Measurements from ENCODE around the gene RPL4.
A peak's percentile ranks its signal among the peaks of the same experiment; 100 is the strongest.

RPL4 gene

DNA sequence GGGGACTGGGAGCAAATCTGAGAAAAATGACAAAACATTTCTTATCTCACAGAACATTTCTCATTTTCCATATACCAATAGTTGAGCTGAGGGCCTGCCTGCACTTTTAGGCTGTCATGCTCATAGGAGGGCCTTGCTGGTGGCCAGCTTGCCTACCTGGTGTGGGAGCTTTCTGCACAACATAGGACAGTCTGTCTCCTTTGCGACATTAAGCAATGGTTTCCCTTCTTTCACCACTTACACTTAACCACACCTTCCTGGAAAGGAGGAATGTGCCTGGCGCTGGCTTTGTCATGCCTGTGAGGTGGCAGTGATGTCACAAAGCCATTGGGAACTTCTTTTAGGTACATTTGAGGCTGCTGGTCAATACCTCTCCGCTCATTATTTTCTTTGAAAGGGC is 12.8 kb downstream of the RPL4 start:
- CTCF ChIA-PET = interaction anchor here (0.8 to 1.3 kb wide), 3 partner anchors 9 to 20 kb away, joined by 3 to 4 read pairs (median 3); no protein-coding TSS in a partner anchor
- TF ChIP-seq, protein P1, sequence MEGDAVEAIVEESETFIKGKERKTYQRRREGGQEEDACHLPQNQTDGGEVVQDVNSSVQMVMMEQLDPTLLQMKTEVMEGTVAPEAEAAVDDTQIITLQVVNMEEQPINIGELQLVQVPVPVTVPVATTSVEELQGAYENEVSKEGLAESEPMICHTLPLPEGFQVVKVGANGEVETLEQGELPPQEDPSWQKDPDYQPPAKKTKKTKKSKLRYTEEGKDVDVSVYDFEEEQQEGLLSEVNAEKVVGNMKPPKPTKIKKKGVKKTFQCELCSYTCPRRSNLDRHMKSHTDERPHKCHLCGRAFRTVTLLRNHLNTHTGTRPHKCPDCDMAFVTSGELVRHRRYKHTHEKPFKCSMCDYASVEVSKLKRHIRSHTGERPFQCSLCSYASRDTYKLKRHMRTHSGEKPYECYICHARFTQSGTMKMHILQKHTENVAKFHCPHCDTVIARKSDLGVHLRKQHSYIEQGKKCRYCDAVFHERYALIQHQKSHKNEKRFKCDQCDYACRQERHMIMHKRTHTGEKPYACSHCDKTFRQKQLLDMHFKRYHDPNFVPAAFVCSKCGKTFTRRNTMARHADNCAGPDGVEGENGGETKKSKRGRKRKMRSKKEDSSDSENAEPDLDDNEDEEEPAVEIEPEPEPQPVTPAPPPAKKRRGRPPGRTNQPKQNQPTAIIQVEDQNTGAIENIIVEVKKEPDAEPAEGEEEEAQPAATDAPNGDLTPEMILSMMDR (IDR thresholded peaks at IDR 0.05; ENCODE audit: control extremely low read depth, extremely low read depth, low read depth, missing control alignments) = no peak
- DNase-seq (ENCODE audit: extremely low spot score) = no peak
- POLR2A ChIA-PET = interaction anchor here (1.6 kb wide), 1 partner anchor 19 kb away, joined by 6 read pairs; no protein-coding TSS in a partner anchor

DNA sequence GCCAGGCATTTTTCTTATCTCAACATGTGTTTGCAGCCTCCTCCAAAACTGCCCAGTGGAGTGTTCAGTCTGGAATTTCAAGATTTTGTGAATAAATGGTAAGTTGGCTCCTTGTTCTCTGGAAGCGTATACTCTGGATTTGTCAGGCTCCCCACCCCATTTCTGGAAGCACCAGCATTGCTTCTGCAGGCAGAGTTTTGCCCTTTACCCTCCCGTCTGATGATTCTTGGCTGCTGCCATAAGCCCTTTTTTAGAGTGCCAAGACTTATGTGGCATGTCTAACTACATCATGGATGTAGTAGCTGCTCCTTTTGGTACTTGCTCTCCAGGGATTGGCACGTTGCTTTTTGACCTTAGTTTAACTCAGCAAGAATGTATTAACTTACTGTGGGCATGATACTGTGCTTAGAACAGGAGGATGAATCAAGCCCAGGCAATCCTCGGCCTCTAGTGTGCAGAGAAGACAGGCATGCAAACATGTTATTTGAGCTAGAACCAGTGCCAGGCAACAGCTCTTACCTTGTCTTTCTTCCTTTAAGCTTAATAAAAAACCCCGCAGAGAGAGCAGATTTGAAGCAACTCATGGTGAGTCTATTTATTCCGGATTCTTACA is 15.4 kb downstream of the RPL4 start:
- peak; percentile 2 for DNase-seq (ENCODE audit: extremely low spot score)
- TF ChIP-seq, protein P1 (IDR thresholded peaks at IDR 0.05; ENCODE audit: control extremely low read depth, extremely low read depth, low read depth, missing control alignments) = no peak
- ChIA-PET POLR2A (no interaction called here), CTCF (interaction anchor here (0.6 to 1.5 kb wide), 4 partner anchors 8 to 18 kb away, joined by 3 to 4 read pairs (median 3); partner anchors contain the start of gene SNAPC5)

GRCh38 chr15:66488525-66488924 is 16.1 kb downstream of the RPL4 start:
- TF ChIP-seq, protein P1 (IDR thresholded peaks at IDR 0.05; ENCODE audit: control extremely low read depth, extremely low read depth, low read depth, missing control alignments) = no peak
- POLR2A ChIA-PET = no interaction called here
- CTCF ChIA-PET = interaction anchor here (1.5 kb wide), 1 partner anchor 10 kb away, joined by 4 read pairs; the partner anchor contains the start of gene SNAPC5
- peak; percentile 4 for DNase-seq (ENCODE audit: extremely low spot score)

DNA sequence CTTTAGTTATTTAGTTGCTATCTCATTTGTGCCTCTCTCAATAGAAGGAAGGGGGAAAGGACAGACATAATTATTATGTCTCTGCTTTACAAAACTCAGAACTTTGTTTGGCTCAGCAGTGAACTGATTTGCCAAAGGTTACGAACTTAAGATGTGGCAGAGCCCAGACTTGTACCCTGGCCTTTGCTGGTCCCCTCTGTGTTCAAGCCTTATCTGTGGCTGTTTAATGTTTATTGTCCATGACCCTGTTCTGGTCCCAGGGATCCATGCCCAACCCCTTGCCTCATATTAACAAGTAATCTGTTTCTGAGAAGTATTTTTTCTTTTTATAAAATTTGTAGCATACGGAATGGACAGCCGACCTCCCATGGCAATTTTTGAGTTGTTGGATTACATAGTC is 17.8 kb downstream of the RPL4 start:
- TF ChIP-seq, protein P1 (IDR thresholded peaks at IDR 0.05; ENCODE audit: control extremely low read depth, extremely low read depth, low read depth, missing control alignments) = no peak
- DNase-seq (ENCODE audit: extremely low spot score) = no peak
- ChIA-PET CTCF (no interaction called here), POLR2A (no interaction called here)

DNA sequence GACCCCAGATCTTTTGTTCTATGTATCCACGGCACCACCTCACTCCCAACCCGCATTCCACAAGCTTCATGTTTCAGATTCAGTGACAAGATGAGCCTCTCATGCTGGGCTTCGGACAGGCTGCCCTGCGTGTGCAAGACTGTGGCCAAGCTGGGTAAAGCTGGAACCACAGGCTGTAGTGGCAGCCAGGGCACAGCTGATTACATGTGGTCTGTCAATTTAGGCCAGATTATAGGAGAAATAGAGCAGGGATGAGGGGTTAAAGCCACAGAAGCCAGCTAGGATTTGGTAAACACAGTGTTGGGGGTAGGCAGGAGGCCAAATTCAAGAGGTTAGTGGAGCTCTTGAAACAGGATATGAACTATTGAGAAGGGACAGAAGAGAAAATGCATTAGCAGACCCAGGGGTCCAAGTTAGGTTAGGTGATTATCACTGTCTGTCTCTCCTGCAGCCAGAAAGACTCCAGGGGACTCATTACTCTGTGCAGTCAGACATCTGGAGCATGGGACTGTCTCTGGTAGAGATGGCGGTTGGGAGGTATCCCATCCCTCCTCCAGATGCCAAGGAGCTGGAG is 20.0 kb downstream of the RPL4 start:
- DNase-seq (ENCODE audit: extremely low spot score) = peak; percentile 2
- ChIA-PET CTCF (interaction anchor here (1.3 to 2.2 kb wide), 3 partner anchors 9 to 14 kb away, joined by 4 to 8 read pairs (median 7); partner anchors contain the start of gene SNAPC5), POLR2A (interaction anchor here (1.0 to 1.6 kb wide), 2 partner anchors 10 to 13 kb away, joined by 3 to 8 read pairs; partner anchors contain the start of gene SNAPC5)
- TF ChIP-seq, protein P1 (IDR thresholded peaks at IDR 0.05; ENCODE audit: control extremely low read depth, extremely low read depth, low read depth, missing control alignments) = no peak

- ChIA-PET CTCF (interaction anchor here (0.8 kb wide), 1 partner anchor 9 kb away, joined by 3 read pairs; no protein-coding TSS in a partner anchor), POLR2A (no interaction called here)
- TF ChIP-seq, protein P1 (IDR thresholded peaks at IDR 0.05; ENCODE audit: control extremely low read depth, extremely low read depth, low read depth, missing control alignments) = no peak
These were observed 21.5 kb downstream of the RPL4 start for GRCh38 chr15:66483131-66483566.

More at GRCh38 chr15:66483131-66483566, 21.5 kb downstream of the RPL4 start:
- peak; percentile 4 for DNase-seq (ENCODE audit: extremely low spot score)
